Gastrocnemius medialis (tissue), 4 donors: ENCODE data around the gene KAZALD1. TPM values are rescaled to one million over a fixed set of nuclear protein-coding genes. Genes with fewer than 3 reads are reported as not detected.
"Not testable (repeated sequence)": the region's sequence is repeated elsewhere in the genome, so short reads cannot be mapped to it uniquely, and the experiment has no call there.

Source experiments
- ATAC-seq, 2 donors: fragments of 150-250 bp; one replicate each; pipeline ENCODE4 v1.9.1; 2016
- DNase-seq, 2 donors: peaks; one replicate each; pipeline ENCODE4 v3.0.0-alpha.2; 2019
- H3K27ac ChIP-seq, 4 donors: fragments of 200-600 bp; sonication (generic); 1 replicate in 1 of 4; 2 replicates in 3 of 4; pipeline ENCODE4 v1.5.1; 2016 to 2018; ENCODE audit warnings: mild to moderate bottlenecking in 2 of 4, moderate library complexity in 1 of 4
- H3K27me3 ChIP-seq, 3 donors: fragments of 200-600 bp; sonication (generic) in 2 of 3; 1 replicate in 1 of 3; 2 replicates in 2 of 3; pipeline versions ENCODE4 v1.5.1 to v1.6.0; 2016 to 2019; ENCODE audit warnings: mild to moderate bottlenecking in 1 of 3, moderate library complexity in 1 of 3
- H3K36me3 ChIP-seq, 2 donors: fragments of 200-600 bp; sonication (generic) in 1 of 2; one replicate each; pipeline ENCODE4 v1.5.1; 2017 to 2018
- H3K4me1 ChIP-seq, 2 donors: fragments of 200-600 bp; sonication (generic) in 1 of 2; one replicate each; pipeline ENCODE4 v1.5.1; 2016 to 2017; ENCODE audit warnings: mild to moderate bottlenecking in 2 of 2
- H3K4me3 ChIP-seq, 4 donors: fragments of 200-600 bp; sonication (generic) in 3 of 4; 1 replicate in 1 of 4; 2 replicates in 3 of 4; pipeline ENCODE4 v1.5.1; 2016 to 2019; ENCODE audit warnings: mild to moderate bottlenecking in 2 of 4
- H3K9me3 ChIP-seq, 3 donors: fragments of 200-600 bp; sonication (generic) in 2 of 3; 1 replicate in 1 of 3; 2 replicates in 2 of 3; pipeline ENCODE4 v1.5.1; 2016 to 2019
- POLR2A ChIP-seq, 2 donors: fragments of 450-650 bp; IDR thresholded peaks; one replicate each; pipeline ENCODE4 v1.6.1; 2017; ENCODE audit warnings: antibody characterized with exemption in 2 of 2, mild to moderate bottlenecking in 2 of 2, moderate library complexity in 2 of 2
- in situ Hi-C, 4 donors: fragments of 200-750 bp; cut with MboI; loops; one replicate each; pipeline versions ENCODE4 v1.15.0 to v1.8.0; 2017; ENCODE audit warnings: low sequenced_read_pairs in 4 of 4
- intact Hi-C: fragments of 100-400 bp; cut with DNase I; formaldehyde crosslinking; loops from one replicate; pipeline ENCODE4 v1.15.1; 2023; ENCODE audit warnings: low total_unique reads
- total RNA-seq, 4 donors: library from RNA; depleted of rRNA; stranded (reverse); fragments of >200 nt; gene quantifications; one replicate each; pipeline versions ENCODE4 v1.1.0 to v1.2.3, GENCODE V29; 2016
- TF ChIP-seq, protein P1 (sequence below), 5 experiments: fragments of 450-650 bp in 3 of 5; fragments of 200-600 bp in 2 of 5; sonication (generic) in 2 of 5; IDR thresholded peaks in 4 of 5; conservative IDR thresholded peaks in 1 of 5; 1 replicate in 4 of 5; 2 replicates in 1 of 5; pipeline ENCODE4 v1.5.1; 2016 to 2019; ENCODE audit warnings: antibody characterized with exemption in 5 of 5, mild to moderate bottlenecking in 3 of 5, moderate library complexity in 3 of 5

The KAZALD1 gene
- total RNA-seq, 4 donors from 2014 or later = 1.7 to 3.6 (median 2.2) TPM

DNA sequence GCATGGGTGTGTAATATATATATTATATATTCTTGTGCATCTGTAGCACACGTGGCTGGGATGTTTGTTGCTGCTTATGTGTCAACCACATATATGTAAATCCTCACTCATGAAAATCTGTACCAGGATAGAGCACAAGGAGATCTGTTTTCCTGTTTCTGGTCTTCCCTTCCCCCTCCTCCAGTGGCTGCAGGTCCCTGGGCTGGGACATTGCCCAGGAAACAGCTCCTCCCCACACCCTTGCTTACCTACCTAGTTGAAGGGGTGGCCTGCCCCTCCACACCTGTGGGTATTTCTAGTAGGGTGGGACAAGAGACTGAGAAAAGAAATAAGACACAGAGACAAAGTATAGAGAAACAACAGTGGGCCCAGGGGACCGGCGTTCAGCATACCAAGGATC, 28.5 kb upstream of the KAZALD1 start:
- no peak for ATAC-seq
- in situ Hi-C loops = no loop called here
- DNase-seq = no peak
- no peak overlapping the region for H3K4me3 ChIP-seq
- H3K36me3 ChIP-seq = peaks cover 0 to 18% of the 10 kb centered on the region in 2 donors
- peaks cover 7 to 16% of the 10 kb centered on the region in 2 donors for H3K4me1 ChIP-seq
- H3K27me3 ChIP-seq = no peaks in the 10 kb centered on the region
- TF ChIP-seq, protein P1, sequence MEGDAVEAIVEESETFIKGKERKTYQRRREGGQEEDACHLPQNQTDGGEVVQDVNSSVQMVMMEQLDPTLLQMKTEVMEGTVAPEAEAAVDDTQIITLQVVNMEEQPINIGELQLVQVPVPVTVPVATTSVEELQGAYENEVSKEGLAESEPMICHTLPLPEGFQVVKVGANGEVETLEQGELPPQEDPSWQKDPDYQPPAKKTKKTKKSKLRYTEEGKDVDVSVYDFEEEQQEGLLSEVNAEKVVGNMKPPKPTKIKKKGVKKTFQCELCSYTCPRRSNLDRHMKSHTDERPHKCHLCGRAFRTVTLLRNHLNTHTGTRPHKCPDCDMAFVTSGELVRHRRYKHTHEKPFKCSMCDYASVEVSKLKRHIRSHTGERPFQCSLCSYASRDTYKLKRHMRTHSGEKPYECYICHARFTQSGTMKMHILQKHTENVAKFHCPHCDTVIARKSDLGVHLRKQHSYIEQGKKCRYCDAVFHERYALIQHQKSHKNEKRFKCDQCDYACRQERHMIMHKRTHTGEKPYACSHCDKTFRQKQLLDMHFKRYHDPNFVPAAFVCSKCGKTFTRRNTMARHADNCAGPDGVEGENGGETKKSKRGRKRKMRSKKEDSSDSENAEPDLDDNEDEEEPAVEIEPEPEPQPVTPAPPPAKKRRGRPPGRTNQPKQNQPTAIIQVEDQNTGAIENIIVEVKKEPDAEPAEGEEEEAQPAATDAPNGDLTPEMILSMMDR (IDR thresholded peaks at IDR 0.05 in 4 of 5, conservative IDR thresholded peaks at IDR 0.05 in 1 of 5) = no peak
- no peak for TF ChIP-seq POLR2A (IDR thresholded peaks at IDR 0.05)
- peak overlapping the region; percentile 84 to 91 (median 88) for H3K27ac ChIP-seq
- intact Hi-C loops = loop anchor here (5.0 kb wide), 1 partner anchor 34 kb away; no protein-coding TSS in a partner anchor
- H3K9me3 ChIP-seq = no peaks in the 10 kb centered on the region

GRCh38 chr10:101034404-101034803, 27.4 kb upstream of the KAZALD1 start:
- H3K4me1 ChIP-seq = peaks cover 7 to 16% of the 10 kb centered on the region in 2 donors
- H3K9me3 ChIP-seq, in situ Hi-C loops, ATAC-seq, H3K4me3 ChIP-seq, DNase-seq, H3K27me3 ChIP-seq, H3K27ac ChIP-seq: not testable (repeated sequence)
- intact Hi-C loops = loop anchor here (5.0 kb wide), 1 partner anchor 33 kb away; no protein-coding TSS in a partner anchor
- peaks cover 0 to 18% of the 10 kb centered on the region in 2 donors for H3K36me3 ChIP-seq

DNA sequence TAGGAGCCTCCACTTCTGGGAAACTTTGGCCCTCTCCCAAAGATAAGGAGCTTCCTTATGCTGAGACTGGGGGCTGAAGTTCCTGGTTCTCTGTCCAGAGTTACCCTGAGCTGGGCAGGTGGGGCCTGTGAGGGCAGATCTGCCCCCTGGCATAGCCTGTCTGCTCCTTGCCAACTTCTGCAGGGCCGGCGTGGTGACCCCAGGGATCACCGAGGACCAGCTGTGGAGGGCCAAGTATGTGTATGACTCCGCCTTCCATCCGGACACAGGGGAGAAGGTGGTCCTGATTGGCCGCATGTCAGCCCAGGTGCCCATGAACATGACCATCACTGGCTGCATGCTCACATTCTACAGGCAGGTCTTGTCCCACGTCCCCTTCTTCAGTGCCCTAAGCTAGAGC, 26.5 kb upstream of the KAZALD1 start:
- H3K36me3 ChIP-seq = peaks cover 0 to 18% of the 10 kb centered on the region in 2 donors
- H3K4me1 ChIP-seq = peaks cover 7 to 15% of the 10 kb centered on the region in 2 donors
- H3K4me3 ChIP-seq = no peak overlapping the region
- intact Hi-C loops = no loop called here
- H3K27me3 ChIP-seq = no peaks in the 10 kb centered on the region
- in situ Hi-C loops = no loop called here
- no peaks in the 10 kb centered on the region for H3K9me3 ChIP-seq
- TF ChIP-seq, protein P1 (IDR thresholded peaks at IDR 0.05 in 4 of 5, conservative IDR thresholded peaks at IDR 0.05 in 1 of 5) = no peak
- TF ChIP-seq POLR2A (IDR thresholded peaks at IDR 0.05) = no peak
- DNase-seq (no peak), ATAC-seq (no peak)
- no peak overlapping the region for H3K27ac ChIP-seq

- H3K9me3 ChIP-seq = no peaks in the 10 kb centered on the region
- DNase-seq = no peak
- H3K27me3 ChIP-seq = no peaks in the 10 kb centered on the region
- intact Hi-C loops (no loop called here), in situ Hi-C loops (no loop called here)
- no peak overlapping the region for H3K4me3 ChIP-seq
- TF ChIP-seq POLR2A (IDR thresholded peaks at IDR 0.05) = no peak
- TF ChIP-seq, protein P1 (IDR thresholded peaks at IDR 0.05 in 4 of 5, conservative IDR thresholded peaks at IDR 0.05 in 1 of 5) = no peak
- peaks cover 7 to 9% of the 10 kb centered on the region in 2 donors for H3K4me1 ChIP-seq
- no peak for ATAC-seq
- H3K27ac ChIP-seq = no peak overlapping the region
- peaks cover 0 to 18% of the 10 kb centered on the region in 2 donors for H3K36me3 ChIP-seq
Observed at GRCh38 chr10:101035916-101036702, 25.7 kb upstream of the KAZALD1 start.

GRCh38 chr10:101036726-101037125, 25.1 kb upstream of the KAZALD1 start:
- no peaks in the 10 kb centered on the region for H3K27me3 ChIP-seq
- intact Hi-C loops (no loop called here), in situ Hi-C loops (no loop called here)
- H3K4me1 ChIP-seq = peaks cover 6 to 10% of the 10 kb centered on the region in 2 donors
- no peaks in the 10 kb centered on the region for H3K9me3 ChIP-seq
- peaks cover 0 to 18% of the 10 kb centered on the region in 2 donors for H3K36me3 ChIP-seq
- H3K27ac ChIP-seq = no peak overlapping the region
- H3K4me3 ChIP-seq = no peak overlapping the region
- DNase-seq (no peak), ATAC-seq (no peak)
- no peak for TF ChIP-seq POLR2A (IDR thresholded peaks at IDR 0.05)
- TF ChIP-seq, protein P1 (IDR thresholded peaks at IDR 0.05 in 4 of 5, conservative IDR thresholded peaks at IDR 0.05 in 1 of 5) = no peak
